SK-N-SH (cell line): ENCODE measurements around the gene PPP1R9B. TPM values are rescaled to one million over a fixed set of nuclear protein-coding genes. Genes with fewer than 3 reads are reported as not detected.

ENCODE experiments used
- CTCF ChIA-PET: fragments of 300-600, 350-600 bp; formaldehyde crosslinking; extraction: SDS; loops from one replicate; lab custom pipeline; 2021; lab: Yijun Ruan, JAX
- POLR2A ChIA-PET: fragments of 350-600 bp; sonication (Branson Sonifier 250); formaldehyde crosslinking; extraction: SDS; loops from one replicate; lab custom pipeline; 2020; ENCODE audit warnings: antibody characterized with exemption, inconsistent platforms; lab: Yijun Ruan, JAX
- DNase-seq: peaks from one replicate; pipeline ENCODE4 v3.0.0; 2012
- H2AFZ ChIP-seq: fragments of 200-600 bp; sonication (generic); 2 replicates; pipeline ENCODE4 v1.8.1; 2016; ENCODE audit warnings: antibody characterized with exemption, mild to moderate bottlenecking, low read depth
- H3F3A ChIP-seq: fragments of 200-600 bp; sonication (generic); replicated peaks from 2 replicates; pipeline ENCODE3; 2016; ENCODE audit warnings: antibody characterized with exemption, mild to moderate bottlenecking; ENCODE audit not compliant: insufficient read depth
- H3K27ac ChIP-seq, 2 experiments: fragments of 200-500 bp in 1 of 2; fragments of 200-600 bp in 1 of 2; sonication (Bioruptor generic) in 1 of 2; sonication (generic), shearing (Covaris generic) in 1 of 2; 2 replicates each; pipeline versions ENCODE4 v1.5.1 to v1.6.1; 2014 to 2016; ENCODE audit warnings: low read depth in 2 of 2, inconsistent platforms in 1 of 2, low read length in 1 of 2, mild to moderate bottlenecking in 1 of 2, mixed read lengths in 1 of 2
- H3K27me3 ChIP-seq: fragments of 200-600 bp; sonication (generic), shearing (Covaris generic); 2 replicates; pipeline ENCODE4 v1.6.1; 2016; ENCODE audit warnings: mixed run types; ENCODE audit not compliant: insufficient read depth
- H3K36me3 ChIP-seq, 2 experiments: fragments of 200-500 bp in 1 of 2; fragments of 200-600 bp in 1 of 2; sonication (Bioruptor generic) in 1 of 2; sonication (generic) in 1 of 2; replicated peaks in 1 of 2; 2 replicates each; pipeline versions ENCODE3 to v1.5.1; 2014 to 2016; ENCODE audit warnings: low read length in 1 of 2, mild to moderate bottlenecking in 1 of 2; ENCODE audit not compliant: insufficient read depth in 2 of 2, control insufficient read depth in 1 of 2
- H3K4me1 ChIP-seq, 2 experiments: fragments of 200-500 bp in 1 of 2; fragments of 200-600 bp in 1 of 2; sonication (Bioruptor generic) in 1 of 2; sonication (generic), shearing (Covaris generic) in 1 of 2; 2 replicates each; pipeline versions ENCODE4 v1.5.1 to v1.6.1; 2014 to 2016; ENCODE audit warnings: low read depth in 1 of 2, low read length in 1 of 2, mixed run types in 1 of 2; ENCODE audit not compliant: insufficient read depth in 2 of 2, control insufficient read depth in 1 of 2
- H3K4me2 ChIP-seq: fragments of 200-600 bp; sonication (generic), shearing (Covaris generic); 2 replicates; pipeline ENCODE4 v1.6.1; 2017; ENCODE audit warnings: mixed run types
- H3K4me3 ChIP-seq, 2 experiments: fragments of 200-500 bp in 1 of 2; fragments of 200-600 bp in 1 of 2; sonication (Bioruptor generic) in 1 of 2; sonication (generic), shearing (Covaris generic) in 1 of 2; 2 replicates each; pipeline versions ENCODE4 v1.5.1 to v1.8.1; 2014 to 2016; ENCODE audit warnings: low read depth in 2 of 2, inconsistent platforms in 1 of 2, low read length in 1 of 2, mild to moderate bottlenecking in 1 of 2, mixed read lengths in 1 of 2, moderate library complexity in 1 of 2
- H3K79me2 ChIP-seq: fragments of 200-600 bp; sonication (generic); 2 replicates; pipeline ENCODE4 v1.8.1; 2017; ENCODE audit warnings: mild to moderate bottlenecking; ENCODE audit not compliant: insufficient read depth
- H3K9ac ChIP-seq: fragments of 200-600 bp; sonication (generic); 2 replicates; pipeline ENCODE4 v1.6.1; 2017; ENCODE audit warnings: mixed run types
- H3K9me2 ChIP-seq: fragments of 200-600 bp; sonication (generic); 2 replicates; pipeline ENCODE4 v1.6.1; 2017; ENCODE audit warnings: mixed run types
- H3K9me3 ChIP-seq: fragments of 200-600 bp; sonication (generic); 2 replicates; pipeline ENCODE4 v1.6.1; 2017; ENCODE audit warnings: mixed run types, mild to moderate bottlenecking, moderate library complexity
- H4K20me1 ChIP-seq: fragments of 200-600 bp; sonication (generic); 2 replicates; pipeline ENCODE4 v1.6.1; 2017; ENCODE audit warnings: mild to moderate bottlenecking, mixed run types; ENCODE audit not compliant: insufficient read depth
- CTCF ChIP-seq: fragments of 200-600 bp; sonication (generic); IDR thresholded peaks from 2 replicates; pipeline ENCODE4 v1.6.1; 2017; ENCODE audit warnings: antibody characterized with exemption, mild to moderate bottlenecking, moderate library complexity
- FOXJ3 ChIP-seq: sonication (generic); formaldehyde crosslinking; IDR thresholded peaks from 2 replicates; pipeline ENCODE4 v1.5.1; 2020; ENCODE audit warnings: mild to moderate bottlenecking, missing genetic modification reagents
- FOXM1 ChIP-seq: IDR thresholded peaks from 2 replicates; pipeline ENCODE4 v1.4.0; 2012; ENCODE audit warnings: low read depth, mild to moderate bottlenecking
- GABPA ChIP-seq: IDR thresholded peaks from 2 replicates; pipeline ENCODE4 v1.4.0; 2012; ENCODE audit warnings: low read depth, mild to moderate bottlenecking
- JUND ChIP-seq: IDR thresholded peaks from 2 replicates; pipeline ENCODE4 v1.4.0; 2012
- MEF2A ChIP-seq: IDR thresholded peaks from 2 replicates; pipeline ENCODE4 v1.4.0; 2012; ENCODE audit warnings: low read depth, borderline replicate concordance
- POLR2AphosphoS5 ChIP-seq: IDR thresholded peaks from 2 replicates; pipeline ENCODE4 v1.6.1; 2012; ENCODE audit warnings: low read depth, low read length
- RAD21 ChIP-seq: IDR thresholded peaks from 2 replicates; pipeline ENCODE4 v1.6.1; 2012; ENCODE audit warnings: mild to moderate bottlenecking, low read length
- RCOR1 ChIP-seq: fragments of 150-350 bp; IDR thresholded peaks from 2 replicates; pipeline ENCODE4 v1.6.1; 2017; ENCODE audit warnings: antibody characterized with exemption, low read length
- SMC3 ChIP-seq: IDR thresholded peaks from 2 replicates; pipeline ENCODE4 v1.6.1; 2012; ENCODE audit warnings: low read depth, low read length, improper control_type of control experiment
- WGBS: methylation state at CpG from one replicate; pipeline ENCODE4 v1.1.6; 2017; ENCODE audit warnings: low lambda C conversion rate; 5-methylcytosine and 5-hydroxymethylcytosine counted together
- polyA plus RNA-seq, 3 experiments: library from polyadenylated mRNA; depleted of rRNA; stranded (reverse); fragments of >200 nt; gene quantifications; 2 replicates each; pipeline ENCODE4 v1.2.3, GENCODE V29; 2012

Gene PPP1R9B
- polyA plus RNA-seq, 1 of the 3 experiments (the other 2 are of a cell fraction): 35.2 TPM

DNA sequence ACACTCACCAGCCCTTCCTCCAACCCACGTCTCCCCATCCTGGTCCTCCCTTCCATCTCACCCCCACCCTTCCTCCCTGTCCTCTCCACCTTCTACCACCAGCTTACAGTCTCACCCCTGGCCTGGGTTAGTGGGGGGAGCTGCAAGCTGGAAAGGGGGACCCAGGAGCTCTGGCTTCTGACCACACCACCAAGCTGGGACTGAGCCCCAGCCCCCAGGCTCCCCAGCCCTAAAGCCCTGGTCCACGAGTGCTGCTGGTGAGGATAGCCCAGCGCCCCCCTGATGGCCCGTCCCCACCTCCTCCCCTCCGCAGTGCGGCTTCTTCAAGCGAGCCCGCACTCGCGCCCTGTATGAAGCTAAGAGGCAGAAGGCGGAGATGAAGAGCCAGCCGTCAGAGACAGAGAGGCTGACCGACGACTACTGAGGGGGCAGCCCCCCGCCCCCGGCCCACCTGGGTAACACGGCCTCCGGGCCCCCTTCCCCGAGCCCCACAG is 62.5 kb downstream of the PPP1R9B start:
- Histone ChIP-seq H3K4me1 (no peaks in the 10 kb centered on the region), H3K36me3 (peaks cover 47 to 75% of the 10 kb centered on the region in 2 experiments)
- TF ChIP-seq RCOR1 (no peak), JUND (no peak), GABPA (no peak), MEF2A (no peak)
- TF ChIP-seq, all 33 proteins: peak for 0
- no peak overlapping the region for H3K4me2 ChIP-seq
- H3K27ac ChIP-seq: peak overlapping the region in 1 of 2 experiments; percentile 32; a peak in 1 of 4 replicates
- peaks cover 94% of the 10 kb centered on the region for H3F3A ChIP-seq
- 91% methylated on average over 19 of the region's 19 CpGs for WGBS
- no peak overlapping the region for H2AFZ ChIP-seq
- H3K9me3 ChIP-seq: no peaks in the 10 kb centered on the region
- no peaks in the 10 kb centered on the region for H3K27me3 ChIP-seq
- CTCF ChIA-PET: interaction anchor here (0.6 to 3.7 kb wide), 75 partner anchors 8 to 531 kb away, joined by 3 to 353 read pairs (median 5); partner anchors contain the start of genes COL1A1, DLX3, ITGA3 and SAMD14
- POLR2A ChIA-PET: no interaction called here
- H3K79me2 ChIP-seq: peaks cover 31% of the 10 kb centered on the region
- H3K4me3 ChIP-seq: no peak overlapping the region
- no peak overlapping the region for H3K9ac ChIP-seq
- no peaks in the 10 kb centered on the region for H3K9me2 ChIP-seq
- DNase-seq: no peak
- peaks cover 82% of the 10 kb centered on the region for H4K20me1 ChIP-seq

DNA sequence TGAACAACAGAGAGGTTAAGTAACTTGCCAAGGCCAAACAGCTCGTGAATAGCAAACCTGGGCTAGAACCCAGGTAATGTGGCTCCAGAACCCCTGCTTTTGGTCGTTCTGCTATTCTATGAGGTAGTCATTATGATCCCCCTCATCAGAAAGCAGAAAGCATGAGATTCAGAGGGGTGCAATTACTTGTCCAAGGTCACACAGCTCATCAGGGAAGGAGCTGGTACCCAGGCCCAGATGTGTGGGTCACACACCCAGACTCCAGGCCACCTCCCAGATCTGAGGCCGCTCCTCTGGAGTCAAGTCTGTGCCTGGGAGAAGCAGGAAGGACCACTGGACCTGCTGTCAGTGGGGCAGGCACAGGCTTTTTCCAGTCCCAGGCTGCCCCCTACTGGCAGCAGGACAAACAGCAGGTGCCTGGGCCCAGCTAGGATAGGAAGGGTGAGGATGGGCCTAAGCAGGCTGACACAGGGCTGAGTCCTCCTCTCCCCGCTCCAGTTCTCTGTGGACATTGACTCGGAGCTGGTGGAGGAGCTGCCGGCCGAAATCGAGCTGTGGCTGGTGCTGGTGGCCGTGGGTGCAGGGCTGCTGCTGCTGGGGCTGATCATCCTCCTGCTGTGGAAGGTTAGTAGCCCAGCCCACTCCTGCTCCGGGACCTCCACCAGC is 63.1 kb downstream of the PPP1R9B start:
- peaks cover 31% of the 10 kb centered on the region for H3K79me2 ChIP-seq
- H3K4me2 ChIP-seq: no peak overlapping the region
- ChIA-PET POLR2A (no interaction called here), CTCF (interaction anchor here (0.6 to 3.7 kb wide), 80 partner anchors 9 to 530 kb away, joined by 3 to 353 read pairs (median 5); partner anchors contain the start of genes COL1A1, DLX3, ITGA3 and SAMD14)
- H2AFZ ChIP-seq: no peak overlapping the region
- H3K9me3 ChIP-seq: no peaks in the 10 kb centered on the region
- no peaks in the 10 kb centered on the region for H3K9me2 ChIP-seq
- H3K9ac ChIP-seq: no peak overlapping the region
- H4K20me1 ChIP-seq: peaks cover 80% of the 10 kb centered on the region
- H3K4me3 ChIP-seq: no peak overlapping the region; a peak in 1 of 4 replicates
- peaks cover 53 to 80% of the 10 kb centered on the region in 2 experiments for H3K36me3 ChIP-seq
- peaks cover 94% of the 10 kb centered on the region for H3F3A ChIP-seq
- peak; percentile 97 for DNase-seq
- TF ChIP-seq SMC3 (peak; percentile 88), FOXJ3 (CRISPR knock-in tag) (no peak), RAD21 (peak; percentile 98), RCOR1 (peak; percentile 42; the same call in 1 of the 2 replicates), CTCF (peak; percentile 99), FOXM1 (no peak), POLR2AphosphoS5 (peak; percentile 16; the same call in 1 of the 2 replicates)
- no peaks in the 10 kb centered on the region for H3K4me1 ChIP-seq
- peak overlapping the region in 1 of 2 experiments; percentile 32; a peak in 1 of 4 replicates for H3K27ac ChIP-seq
- H3K27me3 ChIP-seq: no peaks in the 10 kb centered on the region
- WGBS: 70% methylated on average over 7 of the region's 10 CpGs

Other genes starting within 250 kb of the PPP1R9B start
- gene DLX4, start 181.5 kb downstream of the PPP1R9B start, polyA plus RNA-seq (2012; rRNA removed): 0.03 and 0.10 TPM in 2 replicates
- not detected in 2 replicates for gene DLX3, start 155.5 kb downstream of the PPP1R9B start, polyA plus RNA-seq (2012; rRNA removed)
- gene ITGA3, start 94.6 kb downstream of the PPP1R9B start, polyA plus RNA-seq (2012; rRNA removed): 543 and 766 TPM in 2 replicates
- 96.1 and 124 TPM in 2 replicates for gene PDK2, start 55.3 kb downstream of the PPP1R9B start, polyA plus RNA-seq (2012; rRNA removed)
- 2.8 and 3.4 TPM in 2 replicates for gene SAMD14, start 20.5 kb downstream of the PPP1R9B start, polyA plus RNA-seq (2012; rRNA removed)
- gene SGCA, start 15.3 kb upstream of the PPP1R9B start, polyA plus RNA-seq (2012; rRNA removed): 0.29 TPM in 1 of 2 replicates, not detected in the other
- gene COL1A1, start 51.0 kb upstream of the PPP1R9B start, polyA plus RNA-seq (2012; rRNA removed): 265 and 1,461 TPM in 2 replicates
- gene TMEM92, start 123.8 kb upstream of the PPP1R9B start, polyA plus RNA-seq (2012; rRNA removed): 0.28 and 0.46 TPM in 2 replicates
- gene XYLT2, start 195.4 kb upstream of the PPP1R9B start, polyA plus RNA-seq (2012; rRNA removed): 26.5 and 28.4 TPM in 2 replicates
- 266 and 337 TPM in 2 replicates for gene MRPL27, start 222.5 kb upstream of the PPP1R9B start, polyA plus RNA-seq (2012; rRNA removed)
- 16.9 and 21.5 TPM in 2 replicates for gene EME1, start 222.6 kb upstream of the PPP1R9B start, polyA plus RNA-seq (2012; rRNA removed)
- gene LRRC59, start 246.8 kb upstream of the PPP1R9B start, polyA plus RNA-seq (2012; rRNA removed): 122 and 137 TPM in 2 replicates